IPS-20b (cell line): ENCODE data around the gene ZCCHC2.

Experiments used
- H3K27ac ChIP-seq: one replicate; pipeline ENCODE4 v1.5.1; 2013; ENCODE audit warnings: low read length
- H3K27me3 ChIP-seq: 2 replicates; pipeline ENCODE4 v1.6.1; 2013; ENCODE audit warnings: mild to moderate bottlenecking, low read length, inconsistent platforms; ENCODE audit not compliant: insufficient read depth
- H3K36me3 ChIP-seq: 2 replicates; pipeline ENCODE4 v1.6.1; 2013; ENCODE audit warnings: low read depth, mild to moderate bottlenecking, inconsistent platforms, low read length, moderate library complexity; ENCODE audit not compliant: insufficient read depth
- H3K4me1 ChIP-seq: 2 replicates; pipeline ENCODE4 v1.6.1; 2013; ENCODE audit warnings: mild to moderate bottlenecking, control low read depth, inconsistent platforms, low read length, moderate library complexity; ENCODE audit not compliant: insufficient read depth
- H3K4me3 ChIP-seq: 2 replicates; pipeline ENCODE4 v1.5.1; 2013; ENCODE audit warnings: mild to moderate bottlenecking, low read length, inconsistent platforms
- H3K9ac ChIP-seq: 2 replicates; pipeline ENCODE4 v1.6.1; 2013; ENCODE audit warnings: low read depth, mild to moderate bottlenecking, inconsistent platforms, low read length, moderate library complexity
- H3K9me3 ChIP-seq: 2 replicates; pipeline ENCODE4 v1.6.1; 2013; ENCODE audit warnings: mild to moderate bottlenecking, low read depth, low read length, inconsistent platforms; ENCODE audit not compliant: insufficient read depth

The ZCCHC2 gene

DNA sequence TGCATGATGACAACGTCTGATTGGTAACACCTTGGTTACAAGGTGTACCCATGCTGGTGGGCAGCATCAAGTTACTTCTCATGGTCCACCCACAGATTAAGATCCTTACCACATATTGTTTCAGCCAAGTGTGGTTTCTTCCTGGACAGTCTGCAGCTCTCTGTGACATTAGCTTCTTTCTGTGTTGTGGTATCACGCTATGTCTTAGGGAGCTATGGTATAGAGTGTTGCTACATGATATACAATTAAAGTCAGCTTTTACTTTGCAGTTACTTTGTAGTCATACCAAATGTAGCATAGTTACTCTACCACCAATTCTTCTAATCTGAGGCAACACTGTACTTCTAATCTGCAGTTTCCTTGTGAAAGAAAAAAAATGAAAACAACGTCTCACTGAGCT is 48.8 kb downstream of the ZCCHC2 start:
- Histone ChIP-seq H3K36me3 (peaks cover 37% of the 10 kb centered on the region), H3K27ac (no peak overlapping the region), H3K27me3 (no peaks in the 10 kb centered on the region), H3K4me1 (no peaks in the 10 kb centered on the region; the same call in 1 of the 2 replicates), H3K9me3 (no peaks in the 10 kb centered on the region), H3K9ac (no peak overlapping the region), H3K4me3 (no peak overlapping the region)

DNA sequence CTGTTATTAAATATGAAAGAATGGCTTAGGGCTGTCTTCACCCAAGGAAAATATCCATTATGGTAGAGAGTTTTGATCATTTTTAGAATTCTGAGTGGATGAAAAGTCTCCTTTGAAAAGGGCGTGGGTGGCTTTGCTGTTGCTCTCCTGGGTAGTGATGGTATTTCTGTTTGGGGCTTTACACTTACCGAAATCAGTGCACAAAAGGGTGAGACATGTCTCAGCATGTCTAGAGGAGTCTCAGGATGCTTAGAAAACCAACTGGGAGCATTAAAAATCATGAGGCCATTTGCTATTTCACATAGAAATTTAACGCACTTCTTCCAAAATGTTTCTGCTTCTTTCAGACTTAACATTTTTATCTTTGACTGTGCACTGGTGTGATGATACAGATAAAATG is 49.6 kb downstream of the ZCCHC2 start:
- H3K9me3 ChIP-seq: no peaks in the 10 kb centered on the region
- H3K36me3 ChIP-seq: peaks cover 33% of the 10 kb centered on the region
- H3K4me3 ChIP-seq: no peak overlapping the region
- H3K4me1 ChIP-seq: no peaks in the 10 kb centered on the region; the same call in 1 of the 2 replicates
- H3K9ac ChIP-seq: no peak overlapping the region
- H3K27me3 ChIP-seq: no peaks in the 10 kb centered on the region
- H3K27ac ChIP-seq: no peak overlapping the region

DNA sequence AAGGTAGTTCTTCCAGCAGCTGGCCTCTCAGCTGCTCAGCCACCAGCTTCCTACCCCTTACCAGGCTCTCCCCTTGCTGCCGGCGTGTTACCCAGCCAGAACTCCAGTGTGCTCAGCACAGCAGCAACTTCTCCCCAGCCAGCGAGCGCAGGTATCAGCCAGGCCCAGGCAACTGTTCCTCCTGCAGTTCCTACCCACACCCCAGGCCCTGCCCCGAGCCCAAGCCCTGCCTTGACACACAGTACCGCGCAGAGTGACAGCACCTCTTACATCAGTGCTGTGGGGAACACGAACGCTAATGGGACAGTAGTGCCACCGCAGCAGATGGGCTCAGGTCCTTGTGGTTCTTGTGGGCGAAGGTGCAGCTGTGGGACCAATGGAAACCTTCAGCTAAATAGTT is 52.0 kb downstream of the ZCCHC2 start:
- Histone ChIP-seq H3K27me3 (no peaks in the 10 kb centered on the region), H3K9me3 (no peaks in the 10 kb centered on the region), H3K9ac (no peak overlapping the region), H3K4me1 (no peaks in the 10 kb centered on the region; the same call in 1 of the 2 replicates), H3K36me3 (peaks cover 33% of the 10 kb centered on the region), H3K4me3 (no peak overlapping the region), H3K27ac (no peak overlapping the region)

DNA sequence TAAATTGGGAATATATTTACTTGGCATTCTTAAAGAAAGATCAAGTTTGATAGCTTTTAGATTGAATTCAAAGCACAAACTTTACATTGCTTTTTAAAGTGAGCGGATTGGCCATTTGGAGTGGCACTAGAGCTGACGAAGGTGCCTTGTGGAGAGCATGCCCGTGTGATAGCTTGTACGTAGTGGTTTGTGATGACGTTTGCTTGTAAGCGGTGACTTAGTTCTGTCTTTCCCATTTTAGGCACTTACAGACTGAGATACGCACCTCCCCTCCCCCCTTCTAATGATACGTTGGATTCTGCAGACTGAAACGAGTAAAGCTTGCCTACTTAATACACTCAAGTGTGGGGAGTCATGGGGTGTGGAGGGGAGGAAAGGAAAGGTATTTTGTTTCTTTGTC is 53.4 kb downstream of the ZCCHC2 start:
- no peak overlapping the region for H3K4me3 ChIP-seq
- H3K27ac ChIP-seq: no peak overlapping the region
- no peaks in the 10 kb centered on the region for H3K9me3 ChIP-seq

DNA sequence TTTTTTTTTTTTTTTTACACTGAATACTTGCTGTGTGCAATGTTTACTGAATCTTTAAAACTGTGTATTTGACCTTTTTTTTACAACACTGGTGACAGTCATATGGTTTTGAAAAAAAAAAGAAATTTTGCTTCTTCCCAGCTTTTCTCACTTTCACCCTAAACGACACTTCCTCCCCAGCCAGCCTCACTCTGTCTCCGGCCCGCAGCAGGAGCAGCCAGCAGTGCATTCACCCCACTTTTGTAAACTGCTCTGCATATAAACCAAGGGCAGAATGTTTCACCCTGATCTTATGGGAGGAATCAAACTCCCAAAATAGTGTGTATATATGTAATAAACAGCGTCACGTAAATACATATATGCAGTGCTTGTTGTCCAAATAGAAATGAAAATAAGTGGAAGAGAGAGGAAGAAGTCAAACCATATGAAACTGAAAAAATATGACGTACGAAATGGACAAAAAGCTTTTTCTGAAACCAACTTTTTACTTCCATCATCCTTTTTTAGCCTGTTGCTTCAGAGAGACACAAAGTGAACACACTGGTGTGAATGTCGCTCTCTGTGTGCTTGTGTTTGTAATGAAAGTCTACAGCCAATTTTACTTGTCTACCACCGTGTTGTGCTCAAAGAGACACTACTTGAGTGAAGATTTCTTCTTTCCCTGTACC is 54.2 kb downstream of the ZCCHC2 start:
- Histone ChIP-seq H3K27ac (no peak overlapping the region), H3K27me3 (no peaks in the 10 kb centered on the region), H3K4me1 (no peaks in the 10 kb centered on the region; the same call in 1 of the 2 replicates), H3K9ac (no peak overlapping the region), H3K9me3 (no peaks in the 10 kb centered on the region), H3K4me3 (no peak overlapping the region), H3K36me3 (peaks cover 19% of the 10 kb centered on the region)

More for the DNA sequence above, 53.4 kb downstream of the ZCCHC2 start:
- Histone ChIP-seq H3K4me1 (no peaks in the 10 kb centered on the region; the same call in 1 of the 2 replicates), H3K27me3 (no peaks in the 10 kb centered on the region), H3K9ac (no peak overlapping the region), H3K36me3 (peaks cover 22% of the 10 kb centered on the region)

DNA sequence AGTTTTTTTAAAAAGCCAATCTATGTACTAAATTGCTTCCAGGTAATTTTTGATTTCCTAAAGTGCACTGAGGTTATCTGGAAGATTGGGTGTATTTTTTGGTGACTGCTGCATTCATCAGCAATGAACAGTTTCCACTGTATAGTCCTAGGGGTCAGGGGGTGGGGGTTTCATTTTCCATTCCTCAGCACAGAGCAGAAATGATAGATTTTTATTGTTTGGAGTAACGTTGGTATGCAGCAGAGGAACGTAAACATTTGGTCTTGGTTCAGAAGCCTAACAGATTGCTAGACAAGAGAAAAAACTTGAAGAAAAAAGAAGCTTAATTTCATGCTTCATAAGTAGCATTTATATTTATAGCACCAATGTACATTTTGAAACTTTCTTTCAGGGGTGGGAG is 54.9 kb downstream of the ZCCHC2 start:
- no peak overlapping the region for H3K27ac ChIP-seq
- H3K4me1 ChIP-seq: no peaks in the 10 kb centered on the region; the same call in 1 of the 2 replicates
- H3K9ac ChIP-seq: no peak overlapping the region
- no peaks in the 10 kb centered on the region for H3K9me3 ChIP-seq
- no peaks in the 10 kb centered on the region for H3K27me3 ChIP-seq
- H3K36me3 ChIP-seq: peaks cover 19% of the 10 kb centered on the region
- no peak overlapping the region for H3K4me3 ChIP-seq

DNA sequence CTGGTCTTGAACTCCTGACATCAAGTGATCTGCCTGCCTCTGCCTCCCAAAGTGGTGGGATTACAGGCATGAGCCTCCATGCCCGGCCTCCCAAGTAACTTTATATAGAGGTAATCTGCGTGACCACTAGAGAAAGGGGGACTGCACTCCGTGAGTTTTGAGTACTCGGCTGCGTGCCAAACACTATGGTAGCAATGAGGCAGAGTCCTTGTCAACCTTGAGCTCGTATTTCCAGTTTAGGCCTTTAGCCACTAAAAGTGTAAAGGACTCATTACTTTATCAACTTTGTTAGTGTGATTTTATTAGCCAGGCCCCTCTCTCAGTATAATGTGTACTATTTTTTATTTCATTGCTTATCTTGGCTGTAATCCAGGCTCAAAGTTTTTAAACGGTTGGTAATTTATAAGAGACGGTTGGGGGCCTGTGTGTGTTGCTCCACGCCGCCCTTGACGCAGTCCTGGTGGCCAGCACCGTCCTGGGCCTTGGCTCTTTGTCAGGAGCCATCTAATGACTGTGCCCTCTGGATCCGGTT is 56.2 kb downstream of the ZCCHC2 start:
- Histone ChIP-seq H3K4me3 (no peak overlapping the region), H3K36me3 (peaks cover 17% of the 10 kb centered on the region), H3K27ac (no peak overlapping the region)

DNA sequence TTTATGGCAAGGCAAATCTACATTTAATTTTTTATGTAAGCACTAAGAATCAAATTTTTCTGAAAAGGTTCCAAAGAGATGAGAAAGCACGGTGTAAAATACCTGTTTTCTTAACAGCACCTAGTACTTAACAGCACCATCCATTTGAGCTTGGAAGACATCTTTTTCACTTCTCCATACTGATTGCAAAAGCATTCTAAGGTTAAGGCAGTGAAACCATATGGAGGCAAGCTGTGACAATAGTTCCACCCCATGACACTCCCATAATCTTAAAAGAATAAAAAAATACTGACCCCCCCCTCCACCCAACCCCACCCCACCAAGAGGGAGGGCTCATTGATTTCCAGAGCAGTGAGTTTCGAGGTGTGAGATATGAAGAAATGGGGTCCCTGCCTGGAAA is 60.6 kb downstream of the ZCCHC2 start:
- no peaks in the 10 kb centered on the region; the same call in 1 of the 2 replicates for H3K4me1 ChIP-seq
- no peaks in the 10 kb centered on the region for H3K36me3 ChIP-seq
- no peak overlapping the region for H3K27ac ChIP-seq
- no peak overlapping the region for H3K4me3 ChIP-seq
- no peaks in the 10 kb centered on the region for H3K27me3 ChIP-seq
- no peak overlapping the region for H3K9ac ChIP-seq
- H3K9me3 ChIP-seq: no peaks in the 10 kb centered on the region

More for the DNA sequence above, 56.2 kb downstream of the ZCCHC2 start:
- Histone ChIP-seq H3K27me3 (no peaks in the 10 kb centered on the region), H3K9ac (no peak overlapping the region), H3K9me3 (no peaks in the 10 kb centered on the region), H3K4me1 (no peaks in the 10 kb centered on the region; the same call in none of the 2 replicates)

DNA sequence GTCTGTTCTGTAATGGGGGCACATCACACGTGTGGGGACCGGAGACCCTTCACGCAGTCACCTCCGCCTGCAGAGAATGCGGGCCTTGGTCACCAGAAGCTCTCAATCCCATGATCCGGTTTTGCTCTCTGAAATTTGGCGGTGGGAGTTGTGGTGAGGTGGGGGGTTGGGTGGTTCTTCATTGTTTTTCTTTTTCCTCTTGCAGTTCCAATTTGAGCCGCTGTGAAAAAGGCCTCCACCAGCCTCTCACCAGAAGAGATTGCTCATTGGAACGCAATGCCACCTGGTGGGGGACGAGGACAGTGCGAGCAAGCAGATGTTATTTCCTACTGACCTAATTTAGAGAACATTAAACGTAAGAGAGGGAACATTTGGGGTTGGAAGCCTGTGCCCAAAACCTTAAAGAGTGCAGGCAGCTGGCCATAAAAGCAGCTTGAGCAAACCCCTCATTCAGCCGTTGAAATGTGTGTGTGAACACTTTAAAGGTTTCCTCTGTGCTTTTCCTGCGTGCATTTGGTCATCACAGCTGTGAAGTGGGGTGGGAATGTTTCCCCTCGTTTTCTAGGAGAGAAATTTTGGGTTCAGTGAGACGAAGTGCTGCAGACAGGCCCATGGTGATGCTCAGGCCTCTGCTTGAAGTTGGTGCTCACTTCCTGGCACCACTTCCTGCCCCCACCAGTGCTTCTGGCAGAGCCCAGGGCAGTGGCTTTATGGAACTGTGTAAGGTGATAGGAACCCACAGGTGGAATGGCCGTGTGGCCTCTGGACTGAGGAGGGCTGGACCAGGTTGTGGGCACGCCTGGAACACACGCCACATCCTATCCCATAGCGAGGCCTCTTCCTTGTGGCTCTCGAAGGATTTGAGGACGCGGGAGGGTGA is 61.7 kb downstream of the ZCCHC2 start:
- Histone ChIP-seq H3K9ac (peak overlapping the region; percentile 51; the same call in 1 of the 2 replicates), H3K9me3 (no peaks in the 10 kb centered on the region), H3K4me3 (peak overlapping the region; percentile 39; the same call in 1 of the 2 replicates), H3K36me3 (no peaks in the 10 kb centered on the region), H3K27ac (no peak overlapping the region), H3K27me3 (no peaks in the 10 kb centered on the region), H3K4me1 (no peaks in the 10 kb centered on the region; the same call in 1 of the 2 replicates)

DNA sequence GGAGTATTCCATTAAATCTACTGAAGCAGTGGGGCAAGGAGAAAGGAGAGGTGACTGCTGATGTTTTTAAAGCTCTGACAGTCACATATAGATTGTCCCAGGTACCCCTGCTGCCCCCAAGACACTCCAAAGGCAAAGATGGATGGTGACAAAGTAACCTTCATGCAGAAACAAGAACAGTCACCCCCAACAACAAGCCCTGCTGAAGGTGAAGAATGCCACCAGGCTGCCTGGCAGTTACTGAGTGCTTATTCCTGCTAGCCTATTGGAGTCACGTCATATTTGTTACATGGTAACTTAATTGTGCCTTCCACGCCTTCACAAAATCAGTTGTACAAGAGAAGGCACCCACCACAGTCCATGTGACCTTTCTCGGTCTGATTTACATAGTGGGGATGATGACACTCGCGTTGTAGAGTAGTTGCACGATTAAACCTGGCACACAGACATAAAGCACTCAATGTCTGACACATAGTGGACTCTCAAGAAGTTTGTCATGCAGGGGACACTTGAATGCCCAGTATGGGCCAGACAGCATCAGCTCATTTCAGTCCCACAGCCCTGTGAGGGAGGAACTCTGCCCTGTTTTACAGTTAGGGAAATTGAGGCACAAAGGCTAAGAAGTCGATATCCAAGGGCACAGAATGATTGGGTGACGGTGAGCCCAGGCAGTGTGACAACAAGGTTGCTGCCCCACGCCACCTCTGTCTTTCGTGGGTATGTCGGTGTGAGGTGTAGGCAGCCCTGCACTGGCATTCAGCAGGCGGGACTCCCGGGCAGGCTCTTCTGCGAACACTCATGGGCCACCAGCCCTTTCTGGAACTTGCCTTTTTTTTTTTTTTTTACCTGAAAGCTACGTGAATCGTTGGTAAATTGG is 62.7 kb downstream of the ZCCHC2 start:
- Histone ChIP-seq H3K9ac (no peak overlapping the region), H3K4me3 (no peak overlapping the region), H3K27me3 (no peaks in the 10 kb centered on the region), H3K36me3 (no peaks in the 10 kb centered on the region), H3K9me3 (peaks cover 5% of the 10 kb centered on the region; the same call in 1 of the 2 replicates), H3K27ac (no peak overlapping the region), H3K4me1 (no peaks in the 10 kb centered on the region; the same call in 1 of the 2 replicates)
